ENCODE measurements around the gene MAVS.
"Not testable (repeated sequence)": the region's sequence is repeated elsewhere in the genome, so short reads cannot be mapped to it uniquely, and the experiment has no call there.

Gene MAVS

DNA sequence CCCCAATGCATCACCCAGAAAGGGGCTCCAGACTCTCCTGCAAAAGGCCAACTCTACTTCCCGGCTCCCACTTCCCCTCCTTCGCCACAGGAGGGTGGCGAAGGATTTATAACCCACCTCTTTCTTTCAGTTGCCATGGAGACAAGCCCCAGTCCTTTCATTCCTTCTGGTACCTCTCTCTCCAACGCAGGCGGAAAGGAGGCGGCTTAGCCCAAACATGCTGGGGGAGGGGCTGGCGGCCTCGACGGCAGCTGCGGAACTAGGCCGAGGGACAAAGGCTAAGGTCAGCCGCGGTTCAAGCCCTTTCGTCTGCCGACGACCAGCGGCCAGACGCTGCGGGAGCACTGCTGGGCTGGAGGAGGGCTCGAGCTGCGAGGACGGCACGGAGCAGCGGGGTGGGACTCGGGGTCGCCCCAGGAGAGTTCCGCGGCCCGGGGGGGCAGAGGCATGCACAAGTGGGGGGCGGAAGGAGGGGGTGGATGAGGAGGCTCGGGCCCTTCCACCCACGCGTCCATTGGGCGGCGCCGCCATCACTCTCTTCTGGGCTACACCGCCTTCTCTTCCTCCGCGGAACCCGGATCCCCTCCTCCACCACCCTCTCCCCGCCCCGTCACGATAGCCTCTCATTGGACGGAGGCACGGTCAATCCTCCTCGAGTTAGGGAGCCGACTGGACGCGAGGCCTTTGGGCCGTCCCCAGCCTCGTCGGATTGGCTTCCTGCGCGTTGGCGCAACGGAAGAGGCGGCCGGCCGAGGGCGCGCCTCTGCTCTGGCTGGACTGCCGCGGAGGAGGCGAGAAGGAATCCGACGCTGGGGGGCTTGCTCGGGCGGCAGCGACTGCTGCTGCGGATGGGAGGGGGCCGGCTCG lies 42.2 kb downstream of the MAVS start, which contains the start of gene PANK2:
TSS of gene PANK2 (plus strand) at position 766 of the 867 bp plus-strand sequence.
- DNase-seq (ENCODE audit: low spot score): peak; percentile 98

DNA sequence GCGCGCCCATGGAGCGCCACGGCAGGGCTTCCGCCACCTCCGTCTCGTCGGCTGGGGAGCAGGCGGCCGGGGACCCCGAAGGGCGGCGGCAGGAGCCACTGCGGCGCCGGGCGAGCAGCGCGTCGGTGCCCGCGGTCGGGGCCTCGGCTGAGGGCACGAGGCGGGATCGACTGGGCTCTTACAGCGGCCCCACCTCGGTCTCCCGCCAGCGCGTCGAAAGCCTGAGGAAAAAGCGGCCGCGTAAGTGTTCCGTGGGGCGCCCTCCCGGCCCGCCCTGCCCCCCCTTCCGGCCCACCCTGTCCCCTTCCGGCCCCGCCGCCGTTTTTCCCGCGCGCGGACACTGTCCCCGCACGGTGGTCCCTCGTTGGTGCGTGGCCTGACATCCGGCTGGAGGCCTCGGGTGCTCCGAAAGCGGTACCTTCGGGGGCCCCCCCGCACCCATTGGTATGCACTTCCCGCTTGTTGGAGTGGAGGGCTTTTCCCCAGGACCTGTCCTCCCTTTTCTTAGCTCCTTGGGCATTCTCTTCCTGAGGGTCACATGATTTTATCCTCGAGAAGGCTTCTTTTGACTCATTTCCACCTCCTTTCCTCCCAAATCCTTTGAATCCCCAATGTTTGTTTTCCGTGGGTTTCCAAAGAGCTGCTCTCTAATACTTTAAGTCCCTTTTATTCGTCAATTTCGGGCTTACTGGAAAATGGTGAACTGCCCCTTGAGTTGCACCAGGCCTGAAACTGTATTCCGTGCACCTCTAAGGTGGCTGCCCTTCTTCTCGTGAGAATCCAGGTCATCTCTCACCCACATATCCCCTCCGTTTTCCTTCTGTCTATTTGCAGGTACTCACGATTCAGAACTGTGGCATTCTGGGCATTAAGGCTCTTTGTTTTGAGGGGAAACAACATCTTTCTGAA lies 43.1 kb downstream of the MAVS start:
- DNase-seq (ENCODE audit: low spot score): peak; percentile 35

DNA sequence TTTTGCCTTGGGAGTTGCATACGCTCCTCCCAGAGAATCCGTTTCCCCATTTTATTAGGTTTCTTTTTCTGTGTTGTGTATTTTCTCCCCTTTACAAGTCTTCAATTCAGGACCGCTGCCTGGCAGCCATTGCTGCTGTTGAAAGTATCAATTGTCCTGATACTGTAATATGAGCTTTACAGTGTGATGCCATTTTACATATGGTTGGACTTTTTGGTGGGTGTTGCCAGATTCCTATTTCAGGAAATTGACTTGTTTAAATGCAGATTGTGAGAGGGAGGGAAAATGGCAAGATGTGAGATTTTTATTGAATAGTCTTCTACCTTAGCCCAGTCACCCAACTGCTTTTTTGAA lies 43.7 kb downstream of the MAVS start:
- DNase-seq (ENCODE audit: low spot score): peak; percentile 57

DNA sequence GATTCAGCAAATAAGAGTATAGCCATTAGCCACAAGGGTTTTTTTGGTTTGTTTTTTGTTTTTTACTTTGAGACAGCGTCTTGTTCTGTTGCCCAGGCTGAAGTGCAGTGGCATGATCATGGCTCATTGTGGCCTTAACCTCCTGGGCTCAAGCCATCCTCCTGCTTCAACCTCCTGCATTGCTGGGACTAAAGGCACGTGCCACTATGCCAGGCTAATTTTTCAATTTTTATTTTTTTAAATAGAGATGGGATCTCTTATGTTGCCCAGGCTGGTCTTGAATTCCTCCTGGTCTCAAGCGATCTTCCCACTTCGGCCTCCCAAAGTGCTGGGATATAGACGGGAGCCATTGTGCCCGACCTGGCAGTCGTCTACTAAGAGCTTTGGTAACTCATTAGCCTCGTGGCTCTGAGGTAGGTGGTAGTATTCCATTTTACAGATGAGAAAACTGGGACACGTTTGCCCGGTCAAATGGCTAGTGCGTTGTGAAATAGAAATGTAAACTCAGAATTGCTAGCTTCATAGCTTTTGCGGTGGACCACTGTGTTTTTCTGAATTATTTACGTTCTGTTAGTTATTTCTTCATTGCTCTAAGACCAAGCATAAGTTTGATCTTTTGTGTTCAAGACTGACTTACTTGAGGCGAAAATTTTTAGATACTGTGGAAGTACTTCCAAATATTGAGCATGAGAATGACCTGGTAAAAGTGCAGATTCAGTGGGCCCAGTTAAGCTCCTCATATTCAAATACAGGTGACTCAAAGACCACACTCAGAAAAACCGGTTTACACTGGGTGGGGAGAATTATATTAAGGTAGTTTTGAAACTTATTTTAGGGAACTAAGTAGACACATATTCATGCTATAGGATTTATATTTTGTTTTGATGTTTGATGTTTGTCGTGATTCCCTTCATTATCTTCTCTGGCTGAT lies 44.6 kb downstream of the MAVS start:
- no peak for DNase-seq (ENCODE audit: low spot score)

DNA sequence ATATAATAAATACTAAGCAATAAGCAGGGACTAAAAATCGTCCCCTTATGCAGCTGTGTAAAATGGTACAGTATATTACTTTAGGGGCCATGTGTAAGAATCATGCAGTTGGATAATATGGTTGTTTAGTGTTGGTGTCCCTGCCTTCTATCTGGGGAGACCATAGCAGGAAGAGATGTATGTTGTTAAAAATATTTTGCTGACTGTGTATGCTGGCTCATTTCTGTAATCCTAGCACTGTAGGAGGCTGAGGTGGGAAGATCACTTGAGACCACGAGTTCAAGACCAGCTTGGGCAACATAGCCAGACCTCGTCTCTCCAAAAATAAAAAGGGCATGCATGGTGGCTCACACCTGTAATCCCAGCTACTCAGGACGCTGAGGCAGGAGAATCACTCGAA lies 48.2 kb downstream of the MAVS start:
- no peak for DNase-seq (ENCODE audit: low spot score)

DNA sequence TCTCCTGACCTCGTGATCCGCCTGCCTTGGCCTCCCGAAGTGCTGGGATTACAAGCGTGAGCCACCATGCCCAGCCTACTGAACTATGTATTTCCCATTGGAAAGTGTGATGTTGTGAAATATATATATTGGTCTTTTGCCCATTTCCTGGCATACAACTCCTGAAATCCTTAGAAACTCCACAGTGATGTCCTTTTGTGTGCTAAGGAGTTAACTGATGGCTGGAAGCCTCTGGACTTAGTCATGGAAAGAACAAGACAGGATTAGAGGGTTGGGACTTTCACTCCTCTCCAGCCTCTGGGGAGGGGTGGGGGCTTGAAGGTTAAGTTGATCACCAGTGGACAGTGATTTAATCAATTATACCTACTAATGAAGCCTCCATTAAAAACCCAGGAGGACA lies 49.7 kb downstream of the MAVS start:
- no peak for DNase-seq (ENCODE audit: low spot score)

DNA sequence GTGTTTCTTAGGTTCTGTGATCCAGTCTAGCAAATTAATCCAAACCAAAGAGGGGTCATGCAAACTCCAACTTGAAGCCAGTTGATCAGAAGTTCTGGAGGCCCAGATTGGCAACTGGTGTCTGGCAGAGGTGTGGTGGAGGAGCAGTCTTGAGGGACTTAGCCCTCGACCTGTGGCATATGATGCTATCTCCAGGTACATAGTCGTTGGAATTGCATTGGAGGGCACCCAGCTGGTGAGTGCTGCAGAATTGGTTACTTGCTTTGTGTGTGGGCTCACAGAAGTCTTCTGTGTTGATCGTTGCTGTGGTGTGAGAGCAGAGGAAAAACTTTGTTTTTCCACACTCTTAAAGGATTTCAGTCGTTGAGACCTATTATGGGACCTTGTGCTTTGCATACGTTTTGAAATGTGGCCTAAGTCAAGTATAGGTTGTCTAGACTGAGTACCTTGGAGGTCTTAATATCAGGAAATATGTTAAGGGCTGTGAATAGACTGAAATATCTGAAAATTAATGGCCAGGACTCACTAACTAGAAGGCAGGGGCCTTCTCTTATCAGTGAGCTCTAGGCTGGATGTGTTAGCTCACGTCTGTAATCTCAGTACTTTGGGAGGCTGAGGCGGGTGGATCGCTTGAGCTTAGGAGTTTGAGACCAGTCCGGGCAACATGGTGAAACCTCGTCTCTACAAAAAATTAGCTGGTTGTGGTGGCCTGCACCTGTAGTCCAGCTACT lies 50.4 kb downstream of the MAVS start:
- DNase-seq (ENCODE audit: low spot score): no peak

DNA sequence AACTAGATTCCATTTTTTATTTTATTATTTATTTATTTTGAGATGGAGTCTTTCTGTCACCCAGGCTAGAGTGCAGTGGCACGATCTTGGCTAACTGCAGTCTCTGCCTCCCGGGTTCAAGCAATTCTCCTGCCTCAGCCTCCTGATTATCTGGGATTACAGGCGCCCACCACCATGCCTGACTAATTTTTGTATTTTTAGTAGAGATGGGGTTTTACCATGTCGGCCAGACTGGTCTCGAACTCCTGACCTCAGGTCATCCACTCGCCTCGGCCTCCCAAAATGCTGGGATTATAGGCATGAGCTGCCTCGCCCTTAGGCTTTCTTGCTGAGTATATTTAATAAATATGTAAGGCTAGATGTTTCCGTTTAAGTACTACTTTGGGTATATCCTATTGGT lies 51.5 kb downstream of the MAVS start:
- DNase-seq (ENCODE audit: low spot score): not testable (repeated sequence)

DNA sequence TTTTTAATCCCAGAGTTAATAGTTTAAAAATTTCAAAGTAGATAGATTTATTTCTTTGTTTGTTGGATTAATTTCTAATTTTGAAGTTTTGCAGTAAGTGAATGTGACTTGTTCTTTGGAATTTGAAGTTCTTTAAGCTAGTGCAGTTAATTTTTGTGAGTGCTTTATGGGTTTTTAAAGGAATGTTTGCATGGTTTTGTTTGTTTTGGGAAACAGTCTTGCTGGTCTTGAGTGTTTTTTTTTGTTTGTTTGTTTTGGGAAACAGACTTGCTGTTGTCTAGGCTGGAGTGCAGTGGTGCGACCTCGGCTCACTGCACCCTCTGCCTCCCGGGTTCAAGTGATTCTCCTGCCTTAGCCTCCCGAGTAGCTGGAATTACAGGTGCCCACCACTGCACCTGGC lies 52.0 kb downstream of the MAVS start:
- DNase-seq (ENCODE audit: low spot score): no peak

DNA sequence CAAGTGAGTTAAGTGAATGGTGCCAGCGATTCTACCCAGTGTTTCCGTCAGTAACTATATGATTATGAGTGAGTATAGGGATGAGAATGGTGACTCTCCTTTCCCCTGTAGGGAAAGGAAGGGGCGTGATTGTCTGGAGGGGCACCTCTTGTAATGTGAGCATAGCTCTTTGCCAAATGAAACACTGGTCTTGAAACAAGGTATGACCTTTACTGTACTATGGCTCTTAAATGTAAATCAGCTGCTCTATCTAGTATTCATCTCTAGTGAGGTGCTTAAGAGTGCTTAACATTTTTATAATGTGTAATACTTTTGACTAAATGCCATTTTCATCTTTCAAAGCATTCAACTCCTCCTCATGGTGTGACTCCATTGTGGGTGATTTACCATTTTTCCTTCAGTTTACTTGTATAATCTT lies 53.6 kb downstream of the MAVS start:
- no peak for DNase-seq (ENCODE audit: low spot score)

DNA sequence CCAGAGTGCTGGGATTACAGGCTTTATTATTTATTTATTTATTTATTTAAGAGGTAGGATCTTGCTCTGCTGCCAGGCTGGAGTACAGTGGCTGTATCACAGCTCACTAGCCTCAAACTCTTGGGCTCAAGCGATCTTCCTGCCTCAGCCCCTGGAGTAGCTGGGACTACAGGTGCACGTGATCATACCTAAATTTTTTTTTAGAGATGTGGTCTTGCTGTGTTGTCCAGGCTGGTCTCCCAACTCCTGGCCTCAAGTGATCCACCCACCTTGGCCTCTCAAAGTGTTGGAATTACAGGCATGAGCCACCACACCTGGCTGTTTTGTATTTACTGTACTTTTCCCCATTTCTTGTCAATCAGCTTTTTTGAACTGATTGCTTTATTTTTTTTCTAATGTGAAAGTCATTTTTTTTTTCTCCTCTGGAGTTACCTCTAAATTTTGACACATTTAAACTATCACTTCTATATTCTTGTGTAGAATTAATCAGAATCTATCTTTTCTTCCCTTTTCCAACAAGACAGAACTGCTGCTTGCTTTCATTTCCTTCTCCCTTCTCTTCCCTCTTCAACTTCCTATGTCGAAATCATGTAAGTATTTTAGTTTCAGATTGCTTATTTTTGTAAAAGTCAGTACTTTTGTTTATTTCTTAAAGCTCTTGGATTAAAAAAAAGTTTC lies 54.5 kb downstream of the MAVS start:
- DNase-seq (ENCODE audit: low spot score): no peak

DNA sequence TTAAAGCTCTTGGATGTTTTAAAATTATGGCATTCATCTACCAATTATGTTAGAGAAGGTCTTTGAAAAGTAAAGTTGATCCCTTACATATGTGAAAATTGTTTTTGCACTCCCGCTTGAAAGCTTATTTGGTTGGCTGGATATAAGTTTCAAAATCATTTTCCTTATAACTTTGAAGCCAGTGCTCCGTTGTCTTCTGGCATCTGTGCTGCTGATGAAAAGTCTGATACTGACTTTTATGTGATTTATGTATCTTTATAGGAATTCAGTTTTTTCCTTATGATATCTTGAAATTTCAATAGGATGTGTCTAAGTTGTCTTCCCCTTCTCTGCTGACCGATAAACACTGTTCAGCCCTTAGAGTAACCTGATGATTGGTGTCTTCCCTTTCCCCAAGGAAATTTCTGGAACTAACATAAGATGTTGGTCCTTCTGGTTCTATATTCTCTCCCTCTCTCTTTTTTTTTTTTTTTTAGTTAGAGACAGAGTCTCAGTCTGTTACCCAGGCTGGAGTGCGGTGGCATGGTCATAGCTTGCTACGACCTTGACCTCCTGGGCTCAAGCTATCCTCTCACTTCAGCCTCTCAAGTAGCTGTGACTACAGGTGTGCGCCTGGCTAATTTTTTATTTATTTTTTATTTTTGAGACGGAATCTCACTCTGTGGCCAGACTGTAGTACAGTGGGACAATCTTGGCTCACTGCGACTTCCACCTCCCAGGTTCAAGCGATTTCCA lies 55.2 kb downstream of the MAVS start:
- no peak for DNase-seq (ENCODE audit: low spot score)

DNA sequence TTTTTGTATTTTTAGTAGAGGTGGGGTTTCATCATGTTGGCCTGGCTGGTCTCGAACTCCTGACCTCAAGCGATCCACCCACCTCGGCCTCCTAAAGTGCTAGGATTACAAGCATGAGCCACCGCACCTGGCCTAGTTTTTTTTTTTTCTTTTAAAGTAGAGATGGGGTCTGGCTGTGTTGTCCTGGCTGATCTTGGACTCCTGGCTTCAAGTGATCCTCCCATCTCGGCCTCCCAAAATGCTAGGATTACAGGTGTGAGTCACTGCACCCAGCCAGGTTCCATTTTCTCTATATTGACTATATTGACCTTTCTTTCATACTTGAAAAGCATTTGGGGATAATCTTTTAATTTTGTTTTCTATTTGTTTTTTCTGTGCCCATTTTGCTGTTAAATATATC lies 55.8 kb downstream of the MAVS start:
- DNase-seq (ENCODE audit: low spot score): no peak

DNA sequence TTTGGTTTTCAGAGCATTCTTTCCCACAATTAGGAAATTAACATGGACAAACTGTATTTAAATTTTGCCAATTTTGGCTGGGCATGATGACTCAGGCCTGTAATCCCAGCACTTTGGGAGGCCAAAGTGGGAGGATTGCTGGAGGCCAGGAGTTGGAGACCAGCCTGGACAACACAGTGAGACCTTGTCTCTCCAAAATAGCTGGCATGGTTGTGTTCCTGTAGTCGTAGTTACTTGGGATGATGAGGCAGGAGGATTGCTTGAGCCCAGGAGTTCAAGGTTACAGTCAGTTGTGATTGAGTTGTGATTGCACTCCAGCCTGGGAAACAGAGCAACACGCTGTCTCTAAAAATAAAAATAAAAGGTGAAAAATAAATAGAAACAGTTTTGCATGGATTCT lies 57.6 kb downstream of the MAVS start:
- DNase-seq (ENCODE audit: low spot score): no peak

DNA sequence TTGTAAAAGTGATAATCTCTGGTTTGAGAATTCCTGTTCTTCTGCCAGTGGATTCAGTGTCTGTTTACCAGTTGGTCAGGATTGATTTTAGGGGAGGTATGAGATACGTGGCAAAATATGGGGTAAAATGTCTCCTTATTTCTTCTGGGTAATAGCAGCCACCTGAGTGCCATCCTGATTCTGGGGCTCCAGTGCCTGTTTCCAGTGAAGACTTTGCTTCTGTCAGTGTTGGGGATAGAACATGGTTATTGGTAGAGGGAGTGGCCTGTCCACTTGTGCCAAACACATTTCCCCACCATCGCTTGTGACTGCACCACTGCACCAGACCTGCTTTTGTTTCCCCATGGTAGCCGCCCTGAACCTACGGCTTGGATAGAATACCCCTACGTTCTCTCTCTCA lies 58.2 kb downstream of the MAVS start:
- DNase-seq (ENCODE audit: low spot score): no peak

DNA sequence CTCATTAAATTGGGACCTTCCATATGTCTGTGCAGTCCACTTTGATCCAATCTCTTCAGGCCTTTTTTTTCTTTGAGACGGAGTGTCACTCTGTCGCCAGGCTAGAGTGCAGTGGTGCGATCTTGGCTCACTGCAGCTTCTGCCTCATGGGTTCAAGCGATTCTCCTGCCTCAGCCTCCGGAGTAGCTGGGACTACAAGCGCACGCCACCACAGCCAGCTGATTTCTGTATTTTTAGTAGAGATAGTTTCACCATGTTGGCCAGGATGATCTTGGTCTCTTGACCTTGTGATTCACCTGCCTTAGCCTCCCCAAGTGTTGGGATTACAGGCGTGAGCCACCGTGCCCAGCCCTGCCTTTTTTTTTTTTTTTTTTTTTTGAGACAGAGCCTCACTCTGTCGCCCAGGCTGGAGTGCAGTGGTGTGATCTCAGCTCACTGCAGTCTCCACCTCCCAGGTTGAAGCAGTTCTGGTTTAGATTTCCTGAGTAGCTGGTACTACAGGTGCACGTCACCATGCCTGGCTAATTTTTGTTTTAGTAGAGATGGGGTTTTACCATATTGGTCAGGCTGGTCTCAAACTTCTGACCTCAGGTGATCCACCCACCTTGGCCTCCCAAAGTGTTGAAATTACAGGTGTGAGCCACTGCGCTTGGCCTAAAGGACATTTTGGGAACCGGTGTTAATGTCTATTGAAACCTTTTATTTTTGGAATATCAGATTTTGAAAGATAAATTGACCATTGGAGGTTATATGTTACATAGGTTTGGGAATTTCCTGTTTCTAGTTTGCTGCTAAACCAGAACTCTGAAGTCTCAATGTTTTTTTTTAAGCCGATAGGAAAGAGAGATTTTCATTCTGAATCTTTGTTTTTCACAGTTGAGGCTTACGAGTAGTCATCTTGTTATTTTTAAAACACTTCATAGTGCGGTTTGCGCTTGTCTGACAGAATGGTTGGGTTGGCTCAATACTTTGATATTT lies 60.4 kb downstream of the MAVS start:
- not testable (repeated sequence) for DNase-seq (ENCODE audit: low spot score)

DNA sequence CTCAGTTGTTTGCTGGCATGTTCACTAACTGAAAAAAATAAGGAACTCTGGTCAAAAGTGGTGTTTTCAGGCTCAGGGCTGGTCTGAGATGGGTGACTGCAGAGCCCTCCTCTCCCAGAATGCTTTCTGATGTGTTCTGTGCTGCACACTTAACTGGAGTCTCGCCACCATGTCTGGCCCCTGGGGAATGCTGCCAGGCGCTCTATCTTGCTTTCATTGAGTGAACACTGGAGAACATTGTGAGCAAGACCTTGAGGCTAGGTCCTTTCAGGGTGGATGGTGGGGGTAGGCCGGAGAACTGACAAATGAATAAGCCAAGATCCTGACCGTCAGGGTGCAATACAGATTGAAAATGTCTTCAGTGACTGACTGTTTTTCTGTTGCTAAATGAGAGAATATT lies 62.0 kb downstream of the MAVS start:
- no peak for DNase-seq (ENCODE audit: low spot score)

DNA sequence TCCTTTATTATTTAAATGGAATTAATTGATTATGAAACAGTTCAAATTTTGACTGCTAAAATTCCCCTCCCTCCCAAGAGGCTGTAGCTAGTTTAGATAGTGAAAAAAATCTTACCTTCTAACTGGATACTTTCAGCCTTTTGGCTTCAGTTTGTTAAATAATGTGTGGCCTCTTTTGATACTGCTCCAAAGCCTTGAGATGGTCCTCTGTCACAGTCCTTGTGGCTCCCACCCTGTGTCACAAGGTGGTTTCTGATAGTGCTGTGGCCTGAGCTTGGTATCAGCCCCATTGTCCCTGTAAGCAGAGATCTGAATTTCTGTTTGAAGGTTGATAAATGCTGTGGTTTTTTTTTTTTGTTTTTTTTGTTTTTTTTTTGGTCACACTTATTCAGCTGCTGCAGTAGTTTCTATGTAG lies 63.3 kb downstream of the MAVS start:
- DNase-seq (ENCODE audit: low spot score): no peak

DNA sequence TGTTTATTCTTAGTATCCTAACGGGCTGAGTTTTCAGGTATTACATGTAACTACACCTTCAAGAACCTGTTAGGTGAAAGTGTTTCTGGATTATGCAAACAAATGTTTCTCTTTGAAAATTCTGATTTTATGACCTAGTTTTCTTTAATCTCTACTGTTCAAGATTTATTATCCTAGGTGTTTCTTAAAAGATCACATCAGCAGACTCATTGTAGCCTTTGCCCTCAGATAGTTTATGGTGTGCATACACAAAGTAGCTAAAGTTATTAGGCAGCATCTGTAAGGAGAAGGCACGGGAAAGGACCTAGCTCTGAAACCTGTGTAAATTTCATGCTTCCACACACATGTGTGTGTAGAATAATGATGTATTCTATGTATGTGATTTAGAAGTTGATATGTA lies 64.2 kb downstream of the MAVS start:
- no peak for DNase-seq (ENCODE audit: low spot score)

Data from SW480 (cell line).